GM12873 (cell line): ENCODE measurements around the gene C1GALT1.

Experiments
- TF ChIP-seq, protein P1 (sequence below): IDR thresholded peaks from 2 replicates; pipeline ENCODE4 v1.5.1; 2012; ENCODE audit warnings: low read depth, mild to moderate bottlenecking, moderate library complexity, low read length, control low read depth; ENCODE audit not compliant: insufficient read depth; ENCODE audit errors: missing control alignments

Gene C1GALT1

DNA sequence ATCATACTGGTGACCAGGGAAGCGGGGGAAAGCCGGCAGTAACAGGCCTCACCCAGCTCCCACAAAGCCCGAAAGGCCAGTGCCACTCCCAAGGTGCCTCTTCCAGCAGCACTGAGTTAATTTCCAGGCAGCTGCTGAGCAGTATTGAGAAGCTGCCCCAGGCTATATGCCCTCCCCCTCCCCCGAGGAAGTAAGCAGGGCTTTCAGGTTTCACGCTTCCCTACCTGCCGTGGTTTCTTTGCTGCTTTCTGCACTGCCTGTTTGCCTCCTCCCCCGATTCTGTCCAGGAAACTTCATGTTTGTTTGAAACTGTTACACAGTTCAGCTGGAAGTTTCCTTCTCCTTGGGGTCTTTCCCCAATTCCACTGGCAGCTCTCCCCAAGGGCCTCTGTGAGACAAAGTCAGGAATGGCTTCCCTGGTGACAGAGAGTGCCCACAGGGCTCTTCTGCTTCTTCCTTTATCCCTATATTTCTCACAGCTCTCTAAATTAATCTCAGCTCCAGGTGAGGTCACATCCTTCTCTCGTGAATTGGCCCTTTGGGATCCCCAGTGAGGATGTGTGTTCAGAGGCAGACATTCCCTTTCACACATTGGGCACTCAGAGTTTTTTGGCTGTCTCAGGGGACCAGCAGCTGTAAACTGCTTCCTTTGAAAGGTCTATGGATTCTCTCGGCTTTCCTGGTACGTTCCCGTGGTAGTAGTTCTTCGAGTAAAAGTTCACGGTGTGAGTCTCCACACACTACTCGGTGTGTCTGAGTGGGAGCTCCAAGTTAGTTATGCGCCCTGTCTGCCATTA, 19.4 kb downstream of the C1GALT1 start:
- TF ChIP-seq, protein P1, sequence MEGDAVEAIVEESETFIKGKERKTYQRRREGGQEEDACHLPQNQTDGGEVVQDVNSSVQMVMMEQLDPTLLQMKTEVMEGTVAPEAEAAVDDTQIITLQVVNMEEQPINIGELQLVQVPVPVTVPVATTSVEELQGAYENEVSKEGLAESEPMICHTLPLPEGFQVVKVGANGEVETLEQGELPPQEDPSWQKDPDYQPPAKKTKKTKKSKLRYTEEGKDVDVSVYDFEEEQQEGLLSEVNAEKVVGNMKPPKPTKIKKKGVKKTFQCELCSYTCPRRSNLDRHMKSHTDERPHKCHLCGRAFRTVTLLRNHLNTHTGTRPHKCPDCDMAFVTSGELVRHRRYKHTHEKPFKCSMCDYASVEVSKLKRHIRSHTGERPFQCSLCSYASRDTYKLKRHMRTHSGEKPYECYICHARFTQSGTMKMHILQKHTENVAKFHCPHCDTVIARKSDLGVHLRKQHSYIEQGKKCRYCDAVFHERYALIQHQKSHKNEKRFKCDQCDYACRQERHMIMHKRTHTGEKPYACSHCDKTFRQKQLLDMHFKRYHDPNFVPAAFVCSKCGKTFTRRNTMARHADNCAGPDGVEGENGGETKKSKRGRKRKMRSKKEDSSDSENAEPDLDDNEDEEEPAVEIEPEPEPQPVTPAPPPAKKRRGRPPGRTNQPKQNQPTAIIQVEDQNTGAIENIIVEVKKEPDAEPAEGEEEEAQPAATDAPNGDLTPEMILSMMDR = no peak

DNA sequence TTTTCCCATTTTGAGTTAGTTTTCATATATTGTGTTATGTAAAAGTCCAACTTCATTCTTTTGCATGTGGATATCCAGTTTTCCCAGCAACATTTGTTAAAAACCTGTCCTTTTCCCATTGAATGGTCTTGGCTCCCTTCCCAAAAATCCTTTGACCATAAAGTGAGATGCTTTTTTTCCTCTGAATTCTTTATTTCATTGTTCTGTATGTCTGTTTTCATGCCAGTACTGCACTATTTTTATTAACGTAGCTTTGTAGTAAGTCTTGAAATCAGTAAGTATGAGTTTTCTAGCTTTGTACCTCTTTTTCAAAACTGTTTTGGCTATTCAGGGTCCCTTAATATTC, 20.0 kb downstream of the C1GALT1 start:
- TF ChIP-seq, protein P1 = no peak

DNA sequence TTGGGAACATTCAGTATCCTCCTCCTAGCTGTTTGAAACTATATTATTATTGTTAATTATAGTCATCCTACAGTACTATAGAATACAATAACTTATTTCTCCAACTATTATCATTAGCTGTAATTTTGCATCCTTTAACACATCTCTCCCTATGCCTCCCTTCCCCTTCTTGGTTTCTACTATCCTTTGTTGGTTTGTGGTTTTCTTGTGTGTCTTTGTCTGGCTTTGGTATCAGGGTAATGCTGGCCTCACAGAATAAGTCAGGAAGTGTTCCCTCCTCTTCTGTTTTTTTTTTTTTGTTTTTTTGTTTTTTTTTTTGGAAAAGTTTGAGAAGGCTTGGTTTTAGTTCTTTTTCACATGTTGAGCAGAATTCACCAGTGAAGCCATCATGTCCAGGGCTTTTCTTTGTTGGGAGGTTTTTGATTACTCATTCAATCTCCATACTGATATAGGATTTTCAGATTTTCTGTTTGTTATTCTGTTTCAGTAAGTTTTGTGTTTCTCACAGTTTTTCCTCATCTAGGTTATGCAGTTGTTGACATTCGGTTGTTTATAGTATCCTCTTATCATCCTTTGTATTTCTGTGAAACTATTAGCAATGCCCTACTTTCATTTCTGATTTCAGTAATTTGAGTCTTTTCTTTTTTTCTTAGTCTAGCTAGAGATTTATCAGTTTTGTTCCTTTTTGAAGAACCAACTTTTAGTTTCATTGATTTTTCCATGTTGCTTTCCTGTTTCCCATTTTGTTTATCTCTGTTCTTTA, 21.6 kb downstream of the C1GALT1 start:
- TF ChIP-seq, protein P1 = no peak

DNA sequence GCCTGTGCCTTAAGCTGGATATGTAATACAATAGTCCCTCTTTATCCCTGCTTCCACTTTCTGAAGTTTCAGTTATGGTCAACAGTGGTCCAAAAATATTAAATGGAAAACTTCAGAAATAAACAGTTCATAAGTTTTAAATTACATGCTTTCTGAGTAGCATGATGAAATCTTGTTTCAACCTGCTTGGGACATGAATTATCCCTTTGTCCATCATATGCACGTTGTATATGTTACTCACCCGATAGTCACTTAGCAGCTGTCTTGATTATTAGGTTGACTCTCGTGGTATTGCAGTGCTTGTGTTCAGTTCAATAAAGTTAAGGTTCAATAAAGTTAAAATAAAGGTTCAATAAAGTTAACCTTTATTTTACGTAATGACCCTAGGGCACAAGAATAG, 25.5 kb downstream of the C1GALT1 start:
- TF ChIP-seq, protein P1 = no peak

DNA sequence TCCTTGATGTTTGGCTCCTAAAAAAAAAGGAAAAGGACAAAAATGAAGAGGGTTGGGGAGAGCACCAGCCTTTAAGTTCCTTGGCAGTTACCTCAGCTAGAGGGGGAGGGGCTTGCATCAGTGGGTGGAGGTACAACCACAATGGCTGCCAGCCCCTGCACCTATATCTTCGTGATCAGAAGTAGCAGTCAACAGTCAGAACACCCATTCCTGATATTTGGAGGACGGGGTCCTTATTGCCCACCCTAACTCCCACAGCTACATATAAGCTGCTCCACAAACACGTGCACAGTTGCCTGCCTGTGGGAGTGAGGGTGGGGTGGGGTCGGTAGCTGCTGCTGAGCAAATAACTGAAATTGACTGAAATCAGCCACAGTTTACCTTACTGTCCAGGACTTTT, 26.2 kb downstream of the C1GALT1 start:
- TF ChIP-seq, protein P1 = no peak

DNA sequence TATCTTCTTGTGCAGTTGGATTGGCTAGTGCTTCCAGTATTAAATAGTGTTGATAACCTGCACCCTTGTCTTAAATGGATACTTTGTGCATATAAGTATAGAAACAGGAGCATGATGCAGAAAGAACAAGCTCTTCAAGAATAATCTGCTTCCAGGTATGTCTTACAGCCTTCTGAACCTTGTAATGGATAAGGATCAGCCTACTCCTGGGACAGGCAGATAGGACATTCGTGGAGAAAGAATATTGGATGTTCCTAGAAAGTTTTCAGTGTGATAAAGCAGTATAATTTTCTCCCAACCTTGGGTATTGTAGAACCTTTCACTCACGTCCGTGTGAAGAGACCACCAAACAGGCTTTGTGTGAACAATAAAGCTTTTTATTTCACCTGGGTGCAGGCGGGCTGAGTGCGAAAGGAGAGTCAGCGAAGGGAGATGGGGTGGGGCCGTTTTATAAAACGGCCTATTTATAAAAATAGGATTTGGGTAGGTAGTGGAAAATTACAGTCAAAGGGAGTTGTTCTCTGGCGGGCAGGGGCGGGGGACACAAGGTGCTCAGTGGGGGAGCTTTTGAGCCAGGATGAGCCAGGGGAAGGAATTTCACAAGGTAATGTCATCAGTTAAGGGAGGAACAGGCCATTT, 27.2 kb downstream of the C1GALT1 start:
- TF ChIP-seq, protein P1 = no peak

DNA sequence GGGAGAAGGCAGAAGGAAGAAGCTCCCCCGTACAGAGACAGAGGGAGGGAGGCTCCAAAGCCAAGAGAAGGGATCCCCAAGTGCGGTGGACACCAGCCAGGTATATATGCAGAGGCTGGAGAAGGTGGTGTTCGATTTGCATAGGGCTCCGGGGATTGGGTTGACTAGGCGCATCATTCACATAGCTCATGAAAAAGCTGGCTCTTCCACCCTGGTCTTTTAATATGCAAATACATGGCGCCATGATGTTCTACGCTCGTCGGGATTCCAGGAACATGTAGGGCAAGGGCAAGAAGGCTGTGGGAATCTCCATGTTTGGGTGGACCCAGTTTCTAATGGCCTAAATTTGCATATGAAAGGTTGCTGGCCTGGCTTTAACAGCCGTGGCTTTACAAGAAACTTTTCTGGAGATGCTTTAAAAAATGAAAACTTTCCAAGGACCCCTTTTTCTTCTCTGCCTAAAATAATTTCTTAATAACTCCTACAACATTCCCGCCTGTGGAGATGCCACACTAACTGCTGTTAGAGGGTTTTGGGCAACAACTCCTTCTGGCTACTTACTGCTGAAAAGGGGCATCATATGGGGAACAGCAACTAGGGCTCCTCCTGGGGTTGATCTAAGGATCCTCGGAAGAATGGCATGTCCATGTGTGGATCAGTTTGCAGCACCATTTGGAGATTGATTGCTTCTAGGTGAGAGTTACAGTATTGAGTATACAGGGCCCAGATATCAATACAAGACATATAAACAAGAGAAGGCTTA, 28.3 kb downstream of the C1GALT1 start:
- TF ChIP-seq, protein P1 = no peak
